Upper lobe of left lung (tissue), 4 donors: ENCODE measurements around the gene SLC35A3.

Experiments
- CTCF ChIP-seq, 6 experiments: fragments of 450-650 bp in 4 of 6; fragments of 200-600 bp in 2 of 6; sonication (generic) in 2 of 6; IDR thresholded peaks; one replicate each; pipeline ENCODE4 v1.5.1; 2016 to 2019; ENCODE audit warnings: antibody characterized with exemption in 6 of 6
- EP300 ChIP-seq, 4 donors: sonication (generic); formaldehyde crosslinking; IDR thresholded peaks; one replicate each; pipeline ENCODE4 v1.5.1; 2017; ENCODE audit warnings: antibody characterized with exemption in 4 of 4, control low read depth in 2 of 4
- POLR2A ChIP-seq, 4 donors: fragments of 450-650 bp; IDR thresholded peaks; one replicate each; pipeline ENCODE4 v1.5.1; 2016 to 2017; ENCODE audit warnings: antibody characterized with exemption in 4 of 4, mild to moderate bottlenecking in 2 of 4
- POLR2AphosphoS5 ChIP-seq, 2 donors: sonication (generic); formaldehyde crosslinking; IDR thresholded peaks; one replicate each; pipeline ENCODE4 v1.5.1; 2017; ENCODE audit warnings: antibody characterized with exemption in 2 of 2

- TF ChIP-seq POLR2A (IDR thresholded peaks at IDR 0.05) (no peak), CTCF (IDR thresholded peaks at IDR 0.05) (no peak), POLR2AphosphoS5 (IDR thresholded peaks at IDR 0.05) (no peak), EP300 (IDR thresholded peaks at IDR 0.05) (no peak)
Measured at GRCh38 chr1:99969260-99969728, 502 bp upstream of the SLC35A3 start.
